Measurements from ENCODE around the gene DNAJB8. TPM values are rescaled to one million over a fixed set of nuclear protein-coding genes. Genes with fewer than 3 reads are reported as not detected.

DNAJB8 gene
- total and polyA plus RNA-seq, 2 donors (not counting 1 experiment from before 2014, with no cell fraction given) = not detected

DNA sequence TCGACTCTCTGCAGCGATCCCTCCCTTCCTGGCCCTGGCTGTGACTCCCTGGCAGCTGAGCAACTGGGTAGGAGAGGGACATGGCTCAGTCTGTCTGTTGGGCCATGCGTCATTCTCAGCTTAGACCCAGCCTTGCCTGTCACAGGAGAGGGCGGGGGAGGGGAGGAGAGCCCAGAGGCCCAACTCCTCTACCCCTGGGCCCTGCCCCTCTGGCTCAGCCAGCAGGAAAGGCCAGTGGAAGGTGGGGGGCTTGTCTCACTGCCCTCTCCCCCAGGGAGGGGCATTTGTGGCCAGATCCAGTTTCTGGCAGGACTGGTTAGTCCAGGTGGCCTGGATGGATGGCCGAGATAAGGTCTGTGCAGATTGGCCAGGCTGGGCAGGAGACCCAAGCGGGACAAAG lies 31.6 kb downstream of the DNAJB8 start:
- Histone ChIP-seq H3K27me3 (ENCODE audit: control insufficient read depth, insufficient read depth, low read length) (peaks cover 43% of the 10 kb centered on the region), H3K9me3 (ENCODE audit: control insufficient read depth, insufficient read depth, low read depth, low read length) (no peaks in the 10 kb centered on the region), H3K79me2 (ENCODE audit: control insufficient read depth, insufficient read depth, low read length) (no peaks in the 10 kb centered on the region), H4K20me1 (ENCODE audit: control insufficient read depth, extremely low read depth, insufficient read depth, low read length) (no peaks in the 10 kb centered on the region), H3K4me2 (ENCODE audit: extremely low read depth, insufficient read depth, low read length) (no peak overlapping the region), H3K4me3 (replicated peaks in 1 of 4; ENCODE audit: control extremely low read depth in 1 of 4, insufficient read depth in 1 of 4, low read depth in 3 of 4, low read length in 4 of 4) (no peak overlapping the region), H3K36me3 (ENCODE audit: control insufficient read depth, insufficient read depth, low read length) (no peaks in the 10 kb centered on the region), H3K9ac (ENCODE audit: insufficient read depth, low read length) (no peak overlapping the region), H3K27ac (ENCODE audit: insufficient read depth, low read length) (no peak overlapping the region), H3K4me1 (ENCODE audit: control insufficient read depth, extremely low read depth, insufficient read depth, low read length) (no peaks in the 10 kb centered on the region), H2AFZ (ENCODE audit: low read length) (no peak overlapping the region)
- no peak for DNase-seq (ENCODE audit: low read depth in 2 of 2)
- TF ChIP-seq CTCF (conservative IDR thresholded peaks at IDR 0.05 in 1 of 2, IDR thresholded peaks at IDR 0.05 in 1 of 2; ENCODE audit: low read depth in 1 of 2, low read length in 2 of 2) = no peak
- no peak for TF ChIP-seq EZH2 (IDR thresholded peaks at IDR 0.05; ENCODE audit: low read length, missing control alignments)

- Histone ChIP-seq H3K4me3 (replicated peaks in 1 of 4; ENCODE audit: control extremely low read depth in 1 of 4, insufficient read depth in 1 of 4, low read depth in 3 of 4, low read length in 4 of 4) (no peak overlapping the region), H3K4me1 (ENCODE audit: control insufficient read depth, extremely low read depth, insufficient read depth, low read length) (no peaks in the 10 kb centered on the region), H3K36me3 (ENCODE audit: control insufficient read depth, insufficient read depth, low read length) (no peaks in the 10 kb centered on the region), H2AFZ (ENCODE audit: low read length) (no peak overlapping the region), H3K79me2 (ENCODE audit: control insufficient read depth, insufficient read depth, low read length) (no peaks in the 10 kb centered on the region), H3K27ac (ENCODE audit: insufficient read depth, low read length) (no peak overlapping the region), H3K4me2 (ENCODE audit: extremely low read depth, insufficient read depth, low read length) (no peak overlapping the region), H3K27me3 (ENCODE audit: control insufficient read depth, insufficient read depth, low read length) (peaks cover 43% of the 10 kb centered on the region), H4K20me1 (ENCODE audit: control insufficient read depth, extremely low read depth, insufficient read depth, low read length) (no peaks in the 10 kb centered on the region), H3K9me3 (ENCODE audit: control insufficient read depth, insufficient read depth, low read depth, low read length) (no peaks in the 10 kb centered on the region), H3K9ac (ENCODE audit: insufficient read depth, low read length) (no peak overlapping the region)
- no peak for TF ChIP-seq EZH2 (IDR thresholded peaks at IDR 0.05; ENCODE audit: low read length, missing control alignments)
- no peak for TF ChIP-seq CTCF (conservative IDR thresholded peaks at IDR 0.05 in 1 of 2, IDR thresholded peaks at IDR 0.05 in 1 of 2; ENCODE audit: low read depth in 1 of 2, low read length in 2 of 2)
- DNase-seq (ENCODE audit: low read depth in 2 of 2) = no peak
These were observed 32.2 kb downstream of the DNAJB8 start for GRCh38 chr3:128434524-128434923.

- TF ChIP-seq CTCF (conservative IDR thresholded peaks at IDR 0.05 in 1 of 2, IDR thresholded peaks at IDR 0.05 in 1 of 2; ENCODE audit: low read depth in 1 of 2, low read length in 2 of 2) (no peak), EZH2 (IDR thresholded peaks at IDR 0.05; ENCODE audit: low read length, missing control alignments) (no peak)
- Histone ChIP-seq H4K20me1 (ENCODE audit: control insufficient read depth, extremely low read depth, insufficient read depth, low read length) (no peaks in the 10 kb centered on the region), H3K36me3 (ENCODE audit: control insufficient read depth, insufficient read depth, low read length) (no peaks in the 10 kb centered on the region), H3K9me3 (ENCODE audit: control insufficient read depth, insufficient read depth, low read depth, low read length) (no peaks in the 10 kb centered on the region), H3K79me2 (ENCODE audit: control insufficient read depth, insufficient read depth, low read length) (no peaks in the 10 kb centered on the region), H3K27ac (ENCODE audit: insufficient read depth, low read length) (no peak overlapping the region), H3K27me3 (ENCODE audit: control insufficient read depth, insufficient read depth, low read length) (peaks cover 41% of the 10 kb centered on the region), H3K4me1 (ENCODE audit: control insufficient read depth, extremely low read depth, insufficient read depth, low read length) (no peaks in the 10 kb centered on the region), H3K4me3 (replicated peaks in 1 of 4; ENCODE audit: control extremely low read depth in 1 of 4, insufficient read depth in 1 of 4, low read depth in 3 of 4, low read length in 4 of 4) (no peak overlapping the region), H3K9ac (ENCODE audit: insufficient read depth, low read length) (no peak overlapping the region), H2AFZ (ENCODE audit: low read length) (no peak overlapping the region), H3K4me2 (ENCODE audit: extremely low read depth, insufficient read depth, low read length) (no peak overlapping the region)
- no peak for DNase-seq (ENCODE audit: low read depth in 2 of 2)
These were observed 32.9 kb downstream of the DNAJB8 start for GRCh38 chr3:128433837-128434165.

Data from fibroblast of lung (primary cell).